HepG2 (cell line): ENCODE results near the gene SYNE1. TPM values are rescaled to one million over a fixed set of nuclear protein-coding genes. Genes with fewer than 3 reads are reported as not detected.

Experiments
- ATAC-seq: fragments of 200-7000 bp; cut with Tn5 transposase; 3 replicates; pipeline ENCODE4 v1.9.1; 2020; ENCODE audit warnings: mild to moderate bottlenecking, moderate library complexity
- BruUV-seq: library from RNA; stranded (reverse); fragments of 400-500 nt; replicated peaks from 2 replicates; lab custom pipeline; 2021; lab: Mats Ljungman, UMichigan
- CTCF ChIA-PET: fragments of 300-600 bp; formaldehyde crosslinking; extraction: SDS; loops from one replicate; lab custom pipeline; 2021; ENCODE audit warnings: low total read pairs, inconsistent platforms, low intra/inter-chr PET ratio; lab: Yijun Ruan, JAX
- POLR2A ChIA-PET: fragments of 350-600 bp; sonication (Branson Sonifier 250); formaldehyde crosslinking; loops from one replicate; lab custom pipeline; 2020; ENCODE audit warnings: antibody characterized with exemption, inconsistent platforms; lab: Yijun Ruan, JAX
- DNase-seq: peaks from one replicate; pipeline ENCODE4 v3.0.0-alpha.2; 2015; ENCODE audit warnings: low spot score
- FAIRE-seq: peaks from 3 replicates; lab custom pipeline; 2011; peaks lifted over from hg19 to GRCh38; lab: Jason Lieb, UNC
- H2AFZ ChIP-seq: one replicate; pipeline ENCODE4 v1.6.1; 2011; ENCODE audit warnings: low read length, inconsistent platforms
- H3K27ac ChIP-seq: fragments of 300-600 bp; 3 replicates; pipeline ENCODE4 v1.8.0; 2011; ENCODE audit warnings: mixed run types, mild to moderate bottlenecking, mixed read lengths, low read length, inconsistent platforms; ENCODE audit not compliant: insufficient read depth; ENCODE audit errors: extremely low read length
- H3K27me3 ChIP-seq, 2 experiments: fragments of 200-600 bp in 1 of 2; 2 replicates in 1 of 2; 3 replicates in 1 of 2; pipeline versions ENCODE4 v1.6.0 to v1.8.0; 2011; ENCODE audit warnings: low read length in 2 of 2, mild to moderate bottlenecking in 2 of 2, moderate library complexity in 2 of 2, inconsistent platforms in 1 of 2; ENCODE audit not compliant: insufficient read depth in 2 of 2, control insufficient read depth in 1 of 2
- H3K36me3 ChIP-seq, 2 experiments: fragments of 200-600 bp in 1 of 2; replicated peaks in 1 of 2; 2 replicates in 1 of 2; 3 replicates in 1 of 2; pipeline versions ENCODE4 v1.5.1 to v1.8.0; 2011; ENCODE audit warnings: low read length in 2 of 2, inconsistent platforms in 1 of 2; ENCODE audit not compliant: insufficient read depth in 2 of 2, control insufficient read depth in 1 of 2
- H3K4me1 ChIP-seq: 2 replicates; pipeline ENCODE4 v1.5.1; 2012; ENCODE audit warnings: low read length, inconsistent platforms; ENCODE audit not compliant: insufficient read depth
- H3K4me2 ChIP-seq: 2 replicates; pipeline ENCODE4 v1.6.0; 2011; ENCODE audit warnings: low read depth, low read length, inconsistent platforms
- H3K4me3 ChIP-seq, 3 experiments: fragments of 200-600 bp in 1 of 3; sonication (generic), shearing (Covaris generic) in 1 of 3; replicated peaks in 1 of 3; 2 replicates each; pipeline ENCODE4 v1.5.1; 2011 to 2016; ENCODE audit warnings: low read length in 3 of 3, inconsistent platforms in 2 of 3, low read depth in 2 of 3, mild to moderate bottlenecking in 2 of 3, control low read depth in 1 of 3, mixed read lengths in 1 of 3; ENCODE audit not compliant: insufficient read depth in 1 of 3
- H3K79me2 ChIP-seq: one replicate; pipeline ENCODE4 v1.6.1; 2011; ENCODE audit warnings: low read length, inconsistent platforms; ENCODE audit not compliant: insufficient read depth
- H3K9ac ChIP-seq: 2 replicates; pipeline ENCODE4 v1.6.0; 2011; ENCODE audit warnings: mild to moderate bottlenecking, low read depth, low read length, inconsistent platforms; ENCODE audit not compliant: insufficient read depth
- H3K9me3 ChIP-seq: 2 replicates; pipeline ENCODE4 v1.5.1; 2012; ENCODE audit warnings: mild to moderate bottlenecking, low read length
- H4K20me1 ChIP-seq: 2 replicates; pipeline ENCODE4 v1.6.0; 2011; ENCODE audit warnings: inconsistent platforms, mild to moderate bottlenecking, low read length, moderate library complexity; ENCODE audit not compliant: insufficient read depth
- CENPT ChIP-seq: sonication (generic); formaldehyde crosslinking; IDR thresholded peaks from 2 replicates; pipeline ENCODE4 v1.8.0; 2022; ENCODE audit warnings: low read depth, mild to moderate bottlenecking, moderate library complexity, missing genetic modification reagents
- HNRNPUL1 ChIP-seq: fragments of 200-400 bp; formaldehyde crosslinking; IDR thresholded peaks from 2 replicates; pipeline ENCODE4 v1.6.1; 2017; ENCODE audit warnings: low read depth, mild to moderate bottlenecking, low read length, moderate library complexity
- KLF6 ChIP-seq: IDR thresholded peaks from 2 replicates; pipeline ENCODE4 v1.8.0; 2016; ENCODE audit warnings: missing biosample characterization, missing genetic modification reagents
- NAIF1 ChIP-seq: sonication (generic); formaldehyde crosslinking; IDR thresholded peaks from 2 replicates; pipeline ENCODE4 v1.5.0; 2020; ENCODE audit warnings: mild to moderate bottlenecking, missing genetic modification reagents, borderline replicate concordance
- NBN ChIP-seq: fragments of 450-650 bp; conservative IDR thresholded peaks from 2 replicates; pipeline ENCODE4 v1.6.1; 2017
- SNAPC5 ChIP-seq: sonication (generic); formaldehyde crosslinking; IDR thresholded peaks from 2 replicates; pipeline ENCODE4 v1.8.1; 2023; ENCODE audit warnings: mild to moderate bottlenecking, missing genetic modification reagents, borderline replicate concordance
- SOX6 ChIP-seq, 2 experiments: fragments of 450-650 bp in 1 of 2; sonication (generic) in 1 of 2; formaldehyde crosslinking in 1 of 2; IDR thresholded peaks; 2 replicates each; pipeline versions ENCODE4 v1.4.0 to v1.6.1; 2017 to 2020; ENCODE audit warnings: antibody characterized with exemption in 1 of 2, mild to moderate bottlenecking in 1 of 2, missing genetic modification reagents in 1 of 2
- SYNCRIP ChIP-seq: fragments of 200-400 bp; formaldehyde crosslinking; IDR thresholded peaks from 2 replicates; pipeline ENCODE4 v1.6.1; 2018; ENCODE audit warnings: mild to moderate bottlenecking, low read depth, low read length; ENCODE audit not compliant: insufficient read depth
- ZBTB21 ChIP-seq: sonication (generic); formaldehyde crosslinking; IDR thresholded peaks from 2 replicates; pipeline ENCODE4 v1.4.0; 2020; ENCODE audit warnings: missing genetic modification reagents
- ZNF121 ChIP-seq: sonication (generic); formaldehyde crosslinking; IDR thresholded peaks from 2 replicates; pipeline ENCODE4 v1.5.0; 2020; ENCODE audit warnings: mild to moderate bottlenecking, missing genetic modification reagents
- ZNF136 ChIP-seq: sonication (generic); formaldehyde crosslinking; IDR thresholded peaks from 2 replicates; pipeline ENCODE4 v1.8.1; 2022; ENCODE audit warnings: low read depth, mild to moderate bottlenecking, moderate library complexity, missing genetic modification reagents
- ZNF230 ChIP-seq: sonication (generic); formaldehyde crosslinking; IDR thresholded peaks from 2 replicates; pipeline ENCODE4 v1.4.0; 2020; ENCODE audit warnings: mild to moderate bottlenecking, missing genetic modification reagents
- ZNF331 ChIP-seq: sonication (generic); formaldehyde crosslinking; IDR thresholded peaks from 2 replicates; pipeline ENCODE4 v1.4.0; 2020; ENCODE audit warnings: missing genetic modification reagents
- ZNF451 ChIP-seq: sonication (generic); formaldehyde crosslinking; IDR thresholded peaks from 2 replicates; pipeline ENCODE4 v1.5.0; 2020; ENCODE audit warnings: mild to moderate bottlenecking, missing genetic modification reagents
- ZNF780A ChIP-seq: sonication (generic); formaldehyde crosslinking; IDR thresholded peaks from 2 replicates; pipeline ENCODE4 v1.8.0; 2022; ENCODE audit warnings: mild to moderate bottlenecking, missing genetic modification reagents, moderate library complexity
- ZSCAN21 ChIP-seq: sonication (generic); formaldehyde crosslinking; IDR thresholded peaks from 2 replicates; pipeline ENCODE4 v1.8.0; 2022; ENCODE audit warnings: mild to moderate bottlenecking, missing genetic modification reagents, moderate library complexity, borderline replicate concordance
- WGBS: methylation state at CpG from one replicate; pipeline ENCODE4 v1.1.6; 2017; ENCODE audit warnings: low lambda C conversion rate; 5-methylcytosine and 5-hydroxymethylcytosine counted together
- in situ Hi-C: cut with HindIII; loops from 2 replicates; pipeline ENCODE4 v1.10.0; 2017; ENCODE audit warnings: low pct_unique_long_range_greater_than_20kb; ENCODE audit not compliant: extremely low pct_ligation_motif_present
- intact Hi-C: fragments of 100-400 bp; cut with micrococcal nuclease; formaldehyde crosslinking; loops from one replicate; pipeline ENCODE4 v1.10.0; 2022; ENCODE audit not compliant: unreplicated experiment
- polyA plus RNA-seq, 8 experiments: library from polyadenylated mRNA; depleted of rRNA in 3 of 8; stranded (reverse) in 7 of 8; unstranded in 1 of 8; fragments of >200 nt; fragmentation: Illumina TruSeq in 4 of 8; extraction: Trizol in 4 of 8; gene quantifications; 2 replicates each; pipeline versions ENCODE4 v1.2.1 to v1.2.3, GENCODE V29; 2011 to 2016; ENCODE audit warnings: low read depth in 4 of 8, missing spikeins in 1 of 8, mixed read lengths in 1 of 8; ENCODE audit not compliant: insufficient read depth in 1 of 8
- total RNA-seq, 5 experiments: library from RNA; depleted of rRNA; stranded (reverse); fragments of >200 nt; fragmentation: Illumina TruSeq; extraction: Trizol; gene quantifications; 2 replicates each; pipeline ENCODE4 v1.2.3, GENCODE V29; 2016; ENCODE audit warnings: low read depth in 1 of 5

SYNE1 gene
- total and polyA plus RNA-seq, 2 of the 13 experiments (the other 11 are each of a cell fraction or from before 2014, with no cell fraction given) = 5.5 to 15.9 TPM

- WGBS = 10% methylated on average over 5 of the region's 5 CpGs
- Histone ChIP-seq H3K9me3 (no peaks in the 10 kb centered on the region), H3K27me3 (no peaks in the 10 kb centered on the region), H3K4me3 (no peak overlapping the region), H3K79me2 (no peaks in the 10 kb centered on the region), H3K27ac (no peak overlapping the region), H3K4me1 (peaks cover 10% of the 10 kb centered on the region), H3K9ac (no peak overlapping the region), H3K4me2 (no peak overlapping the region), H2AFZ (no peak overlapping the region), H3K36me3 (no peaks in the 10 kb centered on the region), H4K20me1 (no peaks in the 10 kb centered on the region; the same call in 1 of the 2 replicates)
- TF ChIP-seq ZNF451 = no peak
- no peak for TF ChIP-seq CENPT (CRISPR knock-in tag)
- TF ChIP-seq HNRNPUL1 = no peak
- no peak for TF ChIP-seq ZBTB21
- TF ChIP-seq SNAPC5 (CRISPR knock-in tag) = no peak
- TF ChIP-seq KLF6 (CRISPR knock-in tag) = no peak
- no peak for TF ChIP-seq ZNF230
- no peak for TF ChIP-seq ZNF121
- TF ChIP-seq SOX6 (IDR thresholded peaks at IDR 0.05) = no peak
- no peak for TF ChIP-seq SOX6 (CRISPR knock-in tag; IDR thresholded peaks at IDR 0.05)
- TF ChIP-seq ZNF136 (CRISPR knock-in tag) = no peak
- no peak for TF ChIP-seq ZSCAN21 (CRISPR knock-in tag)
- TF ChIP-seq NAIF1 (CRISPR knock-in tag) = no peak
- TF ChIP-seq SYNCRIP = no peak
- TF ChIP-seq ZNF780A (CRISPR knock-in tag) = no peak
- TF ChIP-seq ZNF331 (CRISPR knock-in tag) = no peak
- TF ChIP-seq NBN = no peak
- ChIA-PET POLR2A (no interaction called here), CTCF (no interaction called here)
- in situ Hi-C loops (no loop called here), intact Hi-C loops (no loop called here)
- FAIRE-seq (no peak), ATAC-seq (no peak), DNase-seq (no peak)
- no TSS peak for BruUV-seq
Observed at GRCh38 chr6:152461556-152461955, 175.6 kb downstream of the SYNE1 start.
